M059J (cell line): ENCODE data around the gene SOX6. TPM values are rescaled to one million over a fixed set of nuclear protein-coding genes. Genes with fewer than 3 reads are reported as not detected.
"Not testable (repeated sequence)": the region's sequence is repeated elsewhere in the genome, so short reads cannot be mapped to it uniquely, and the experiment has no call there.

Source experiments
- DNase-seq: peaks from one replicate; pipeline ENCODE4 v3.0.0-alpha.2; 2012; ENCODE audit warnings: low read depth
- total RNA-seq: library from RNA; depleted of rRNA; stranded (reverse); fragments of >200 nt; shearing (Covaris generic); gene quantifications from 2 replicates; pipeline ENCODE4 v1.2.3, GENCODE V29; 2014

SOX6 gene
- total RNA-seq, 1 experiment from 2014 or later, result not detected

DNA sequence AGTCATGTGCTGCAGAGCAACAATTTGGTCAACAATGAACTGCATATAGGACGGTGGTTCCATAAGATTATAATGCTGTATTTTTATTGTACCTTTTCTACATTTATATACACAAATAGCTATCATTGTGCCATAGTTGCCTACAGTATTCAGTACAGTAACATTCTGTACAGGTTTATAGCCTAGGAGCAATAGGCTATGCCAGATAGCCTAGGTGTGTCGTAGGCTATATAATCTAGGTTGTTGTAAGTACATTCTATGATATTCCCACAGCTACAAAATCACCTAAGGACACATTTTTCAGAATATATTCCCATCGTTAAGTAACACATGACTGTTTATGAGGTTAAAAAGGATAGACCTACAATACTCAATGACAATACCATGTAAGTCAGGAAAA is 423.9 kb downstream of the SOX6 start:
- no peak for DNase-seq

- no peak for DNase-seq
These were observed 424.8 kb downstream of the SOX6 start for GRCh38 chr11:15931497-15931896.

DNA sequence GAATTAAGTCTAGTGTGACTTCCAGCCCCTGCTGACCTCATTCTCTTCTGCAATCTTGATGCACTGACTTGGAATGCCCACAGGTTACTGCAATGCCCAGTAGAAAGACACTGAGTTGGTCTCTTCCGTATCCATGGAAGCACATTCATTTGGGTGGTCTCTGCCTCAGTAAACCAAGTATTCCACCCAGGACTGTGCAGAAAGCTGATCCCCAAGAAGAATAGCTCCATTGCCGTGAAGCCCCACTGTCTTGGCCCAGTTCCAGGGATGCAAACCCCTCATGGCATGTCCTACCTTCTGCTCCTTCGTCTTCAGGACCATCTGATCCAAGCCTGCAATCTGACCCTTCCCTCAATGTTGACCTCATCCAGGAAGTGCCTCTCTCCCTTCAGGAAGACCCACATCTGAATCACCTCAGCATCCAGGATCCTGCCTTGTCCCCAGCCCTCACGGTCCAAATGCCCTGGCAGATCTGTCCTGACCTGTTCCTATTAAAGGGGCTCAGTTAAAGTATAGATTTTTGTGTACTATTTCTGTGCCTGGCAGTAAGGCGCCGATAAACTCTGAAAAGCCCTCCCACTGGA is 425.8 kb downstream of the SOX6 start:
- no peak for DNase-seq

DNA sequence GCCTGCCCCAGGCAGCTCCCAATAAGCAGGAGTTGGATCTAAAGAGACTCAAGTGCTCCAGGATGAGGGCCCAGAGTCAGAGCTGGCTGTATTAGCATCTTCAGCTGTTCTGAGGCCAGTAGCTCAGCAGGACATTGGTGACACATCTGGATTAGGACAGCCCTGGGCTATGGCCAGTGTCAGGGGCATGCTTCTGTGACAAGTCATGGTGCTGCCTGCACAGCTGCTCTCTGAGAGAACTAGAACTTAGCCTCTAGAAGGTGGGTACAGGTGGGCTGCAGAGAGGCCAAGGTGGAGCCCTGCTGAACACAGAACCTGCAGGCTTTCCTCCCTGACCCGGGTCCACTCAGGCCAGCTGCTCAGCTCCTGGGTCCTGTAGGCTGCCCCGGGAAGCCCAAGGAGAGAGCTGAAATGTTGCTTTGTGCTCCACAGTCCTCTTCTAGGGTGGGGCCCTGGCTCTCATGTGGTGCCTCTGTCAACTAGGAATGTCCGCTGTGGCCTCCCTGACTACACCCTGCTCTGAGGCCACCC is 426.9 kb downstream of the SOX6 start:
- no peak for DNase-seq

- no peak for DNase-seq
These were observed 428.5 kb downstream of the SOX6 start for GRCh38 chr11:15927864-15928217.

DNA sequence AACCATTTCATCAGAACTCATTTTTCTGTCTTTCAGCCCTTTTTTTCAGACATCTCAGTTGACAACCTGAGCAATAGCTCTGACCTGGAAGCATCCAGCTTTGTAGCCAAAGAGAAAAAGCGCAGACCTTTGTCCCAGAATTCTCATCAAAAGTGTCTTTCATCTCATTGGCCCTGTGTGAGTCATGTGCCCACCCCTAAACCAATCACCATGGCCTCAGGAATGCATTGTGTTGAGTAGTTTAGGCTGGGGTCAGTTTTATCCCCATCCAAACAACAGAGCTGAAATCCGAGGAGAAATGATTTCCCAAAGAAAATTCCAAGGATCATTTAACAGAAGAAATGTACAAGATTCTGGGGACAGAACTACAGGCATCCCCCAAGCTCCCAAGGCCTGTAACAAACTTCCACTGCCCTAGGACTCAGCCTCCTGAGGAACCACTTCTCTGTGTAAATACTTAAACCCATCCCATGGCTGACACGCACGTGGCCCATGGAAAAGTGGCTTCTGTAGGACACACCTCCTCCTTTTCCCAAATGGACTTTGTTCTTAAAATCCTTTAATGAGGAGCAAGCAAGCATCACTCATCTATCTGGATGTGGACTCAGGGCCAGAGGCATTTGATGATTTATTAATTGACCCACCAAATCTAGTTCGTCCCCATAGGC is 429.0 kb downstream of the SOX6 start:
- no peak for DNase-seq

DNA sequence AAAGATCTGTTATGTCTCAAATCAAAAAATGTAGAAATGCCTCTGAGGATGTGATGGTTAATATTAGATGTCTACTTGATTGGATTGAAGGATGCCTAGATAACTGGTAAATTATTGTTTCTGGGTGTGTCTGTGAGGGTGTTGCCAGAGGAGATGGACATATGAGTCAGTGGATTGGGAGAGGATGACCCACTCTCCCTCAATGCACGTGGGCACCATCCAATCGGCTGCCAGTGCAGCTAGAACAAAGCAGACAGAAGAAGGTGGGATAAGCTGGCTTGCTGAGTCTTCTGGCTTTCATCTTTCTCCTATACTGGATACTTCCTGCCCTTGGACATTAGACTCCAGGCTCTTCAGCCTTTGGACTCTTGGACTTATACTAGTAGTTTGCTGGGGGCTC is 430.3 kb downstream of the SOX6 start:
- no peak for DNase-seq

- DNase-seq, result no peak
These were observed 433.2 kb downstream of the SOX6 start for GRCh38 chr11:15923183-15923582.

DNA sequence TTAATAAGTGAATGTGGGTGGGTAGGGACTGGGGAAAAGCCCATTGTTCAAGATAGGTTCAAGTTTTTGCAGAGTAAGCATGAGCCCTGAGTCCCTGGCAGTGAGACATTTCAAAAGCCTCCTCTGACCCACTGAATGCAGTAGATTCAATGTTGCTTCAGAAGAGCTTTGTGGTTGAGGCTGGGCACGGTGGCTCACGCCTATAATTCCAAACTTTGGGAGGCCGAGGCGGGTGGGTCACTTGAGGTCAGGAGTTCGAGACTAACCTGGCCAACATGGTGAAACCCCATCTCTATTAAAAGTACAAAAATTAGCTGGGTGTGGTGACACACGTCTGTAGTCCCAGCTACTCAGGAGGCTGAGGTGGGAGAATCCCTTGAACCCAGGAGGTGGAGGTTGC is 433.6 kb downstream of the SOX6 start:
- DNase-seq, result not testable (repeated sequence)

DNA sequence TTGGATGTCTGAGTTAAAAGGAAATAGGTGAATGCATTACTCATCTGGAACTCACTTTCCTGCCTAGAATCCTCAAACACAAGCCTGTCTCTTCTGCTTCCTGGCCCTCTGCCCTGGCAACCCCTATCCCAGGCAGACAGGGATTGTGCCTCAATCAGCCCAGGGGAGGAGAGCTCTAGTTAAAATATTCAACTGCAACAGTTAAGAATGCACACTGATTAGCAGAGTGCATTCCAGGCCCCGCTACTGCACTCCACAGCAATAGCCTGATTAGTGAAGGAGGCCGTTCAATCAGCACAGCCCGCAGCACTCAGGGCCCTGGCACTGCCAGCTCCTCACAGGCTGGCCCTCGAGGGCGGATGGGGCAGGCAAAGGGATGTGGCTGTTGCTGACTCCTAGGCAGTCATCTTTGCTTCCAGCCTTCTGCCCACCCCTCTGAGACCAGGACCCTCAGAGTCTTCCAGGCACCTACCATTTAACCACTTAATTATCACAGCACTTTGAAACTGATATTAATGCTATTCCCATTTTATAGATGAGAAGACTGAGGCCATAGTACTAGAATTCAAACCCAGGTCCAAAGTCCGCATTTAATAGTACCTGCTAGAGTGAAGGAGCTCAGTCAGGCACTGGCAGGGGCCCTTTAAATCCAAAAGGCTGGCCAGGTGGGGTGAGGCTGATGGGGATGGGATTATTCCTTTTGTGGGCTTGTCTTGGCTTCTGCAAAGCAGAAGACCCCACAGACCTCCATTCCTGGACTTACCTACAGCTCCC is 435.3 kb downstream of the SOX6 start:
- no peak for DNase-seq

GRCh38 chr11:15918674-15919073 is 437.7 kb downstream of the SOX6 start:
- no peak for DNase-seq

GRCh38 chr11:15918212-15918611 is 438.1 kb downstream of the SOX6 start:
- DNase-seq, result no peak
